ENCODE results near the gene TTLL11. TPM values are rescaled to one million over a fixed set of nuclear protein-coding genes. Genes with fewer than 3 reads are reported as not detected.

Gene TTLL11
- total and polyA plus RNA-seq, 2 experiments from 2014 or later: 0.57 to 1.4 TPM

- H3K4me1 ChIP-seq (ENCODE audit: insufficient read depth): no peaks in the 10 kb centered on the region
- no peak for ATAC-seq
- no peaks in the 10 kb centered on the region for H3K36me3 ChIP-seq (ENCODE audit: insufficient read depth)
- no peak overlapping the region for H3K4me3 ChIP-seq
- Mint-ChIP-seq H3K36me3 (ENCODE audit: low read depth) (no peaks in the 10 kb centered on the region), H3K4me1 (peaks cover 10% of the 10 kb centered on the region), H3K27me3 (ENCODE audit: insufficient read depth, low read depth, poor library complexity) (peaks cover 12% of the 10 kb centered on the region), H3K4me3 (no peak overlapping the region), H3K9me3 (peaks cover 10% of the 10 kb centered on the region; the same call in 2 of the 3 replicates), H3K27ac (no peak overlapping the region)
- H3K4me2 ChIP-seq: no peak overlapping the region
- no peak overlapping the region for H3K27ac ChIP-seq (ENCODE audit: low read depth)
- no peaks in the 10 kb centered on the region; the same call in 1 of the 2 replicates for H3K9me2 ChIP-seq (ENCODE audit: insufficient read depth)
- no peaks in the 10 kb centered on the region for H3F3A ChIP-seq (replicated peaks; ENCODE audit: low read depth)
- H2AFZ ChIP-seq: no peak overlapping the region
- DNase-seq (ENCODE audit: low spot score): no peak
- no peaks in the 10 kb centered on the region for H3K79me2 ChIP-seq (replicated peaks; ENCODE audit: insufficient read depth)
- H3K27me3 ChIP-seq (ENCODE audit: insufficient read depth): no peaks in the 10 kb centered on the region
- TF ChIP-seq CREB1 (CRISPR knock-in tag; IDR thresholded peaks at IDR 0.05; ENCODE audit: low read depth) (no peak), CTCF (conservative IDR thresholded peaks at IDR 0.05; ENCODE audit: low read depth in 2 of 2) (no peak), EZH2phosphoT487 (IDR thresholded peaks at IDR 0.05; ENCODE audit: unreplicated experiment) (no peak), ETS1 (IDR thresholded peaks at IDR 0.05) (no peak), ZNF462 (CRISPR knock-in tag; IDR thresholded peaks at IDR 0.05) (no peak), JUNB (IDR thresholded peaks at IDR 0.05; ENCODE audit: unreplicated experiment) (no peak), REST (IDR thresholded peaks at IDR 0.05; ENCODE audit: unreplicated experiment) (no peak), STAT1 (IDR thresholded peaks at IDR 0.05; ENCODE audit: unreplicated experiment) (no peak)
- H4K20me1 ChIP-seq (replicated peaks; ENCODE audit: insufficient read depth): no peaks in the 10 kb centered on the region
Measured at GRCh38 chr9:121852241-121852640, 240.9 kb downstream of the TTLL11 start.
